CD4-positive, alpha-beta T cell treated with Interleukin-6 at 100 ng/mL for 8 hours (primary cell): ENCODE data around the gene FUCA1.
"Not testable (repeated sequence)": the region's sequence is repeated elsewhere in the genome, so short reads cannot be mapped to it uniquely, and the experiment has no call there.

Experiments used
- DNase-seq: peaks from one replicate; pipeline ENCODE4 v3.0.0-alpha.2; 2020; ENCODE audit warnings: mixed read lengths, low spot score

FUCA1 gene

DNA sequence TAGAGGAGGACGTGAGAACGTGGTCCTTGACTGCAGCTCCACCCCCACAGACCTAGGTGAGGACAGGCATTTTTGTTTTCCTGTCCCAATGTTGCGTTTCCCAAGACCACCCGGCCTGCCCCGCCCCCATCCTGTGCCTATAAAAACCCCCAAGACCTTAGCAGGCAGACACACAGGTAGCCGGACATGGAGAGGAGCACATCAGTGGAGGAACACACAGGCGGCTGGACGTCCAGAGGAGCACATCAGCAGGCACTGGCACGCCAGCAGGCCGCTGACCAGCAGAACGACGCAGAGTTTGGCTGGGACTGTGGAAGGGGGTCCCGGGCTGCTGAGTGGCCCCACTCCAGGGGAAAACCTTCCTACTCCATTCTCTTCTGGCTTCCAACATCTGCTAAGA, 30.2 kb downstream of the FUCA1 start:
- no peak for DNase-seq

DNA sequence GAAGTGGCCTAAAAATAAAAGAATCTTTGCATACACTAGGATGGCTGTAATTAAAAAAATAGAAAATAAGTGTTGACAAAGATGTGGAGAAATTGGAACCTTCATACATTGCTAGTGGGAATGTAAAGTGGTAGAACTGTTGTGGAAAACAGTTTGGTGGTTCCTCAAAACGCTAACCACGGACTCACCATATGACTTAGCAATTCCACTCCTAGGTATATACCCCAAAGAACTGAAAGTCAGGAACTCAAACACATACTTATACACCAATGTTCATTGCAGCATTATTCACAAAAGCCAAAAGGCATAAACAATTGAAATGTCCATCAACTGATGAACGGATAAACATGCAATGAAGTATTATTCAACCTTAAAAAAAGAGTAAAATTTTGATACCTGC, 32.1 kb downstream of the FUCA1 start:
- DNase-seq = no peak

DNA sequence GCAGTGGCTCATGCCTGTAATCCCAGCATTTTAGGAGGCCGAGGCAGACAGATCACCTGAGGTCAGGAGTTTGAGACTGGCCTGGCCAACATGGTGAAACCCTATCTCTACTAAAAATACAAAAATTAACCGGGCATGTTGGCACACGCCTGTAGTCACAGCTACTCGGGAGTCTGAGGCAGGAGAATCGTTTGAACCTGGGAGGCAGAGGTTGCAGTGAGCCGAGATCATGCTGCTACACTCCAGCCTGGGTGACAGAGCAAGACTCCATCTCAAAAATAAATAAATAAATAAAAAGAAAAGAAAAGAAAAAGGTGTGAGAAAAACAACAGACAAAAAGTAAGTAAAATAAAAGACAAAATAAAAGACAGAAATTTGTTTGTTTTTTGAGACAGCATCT, 33.9 kb downstream of the FUCA1 start:
- DNase-seq = not testable (repeated sequence)

DNA sequence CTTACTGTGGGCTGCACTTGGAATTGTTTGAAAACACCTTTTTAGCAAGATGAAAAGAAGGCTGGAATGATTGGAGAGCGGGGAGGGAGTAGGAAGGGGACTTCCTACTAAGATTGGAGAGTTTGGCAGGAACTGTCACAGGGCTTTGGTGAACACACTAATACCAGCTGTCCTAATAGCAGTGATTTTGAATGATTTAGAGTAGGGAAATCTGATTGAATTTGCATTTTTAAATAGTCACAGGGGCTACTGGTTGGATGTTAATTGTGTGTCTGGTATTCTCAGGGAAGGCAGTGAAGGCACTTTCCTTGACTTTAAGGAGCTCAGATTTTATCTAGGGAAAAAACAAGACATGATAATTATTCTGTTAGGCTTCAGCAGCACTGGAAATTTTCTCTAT, 40.4 kb downstream of the FUCA1 start:
- DNase-seq = no peak

DNA sequence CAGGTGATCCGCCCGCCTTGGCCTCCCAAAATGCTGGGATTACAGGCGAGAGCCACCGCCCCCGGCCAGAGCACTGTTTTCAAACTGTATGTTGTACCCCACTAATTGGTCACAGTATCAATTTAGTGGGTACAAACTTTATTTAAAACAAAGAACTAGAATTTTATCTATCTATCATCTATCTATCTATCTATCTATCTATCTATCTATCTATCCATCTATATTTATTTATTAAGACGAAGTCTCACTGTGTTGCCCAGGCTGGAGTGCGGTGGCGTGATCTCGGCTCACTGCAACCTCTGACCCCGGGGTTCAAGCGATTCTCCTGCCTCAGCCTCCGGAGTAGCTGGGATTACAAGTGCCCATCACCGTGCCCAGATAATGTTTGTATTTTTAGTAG, 41.5 kb downstream of the FUCA1 start:
- not testable (repeated sequence) for DNase-seq

DNA sequence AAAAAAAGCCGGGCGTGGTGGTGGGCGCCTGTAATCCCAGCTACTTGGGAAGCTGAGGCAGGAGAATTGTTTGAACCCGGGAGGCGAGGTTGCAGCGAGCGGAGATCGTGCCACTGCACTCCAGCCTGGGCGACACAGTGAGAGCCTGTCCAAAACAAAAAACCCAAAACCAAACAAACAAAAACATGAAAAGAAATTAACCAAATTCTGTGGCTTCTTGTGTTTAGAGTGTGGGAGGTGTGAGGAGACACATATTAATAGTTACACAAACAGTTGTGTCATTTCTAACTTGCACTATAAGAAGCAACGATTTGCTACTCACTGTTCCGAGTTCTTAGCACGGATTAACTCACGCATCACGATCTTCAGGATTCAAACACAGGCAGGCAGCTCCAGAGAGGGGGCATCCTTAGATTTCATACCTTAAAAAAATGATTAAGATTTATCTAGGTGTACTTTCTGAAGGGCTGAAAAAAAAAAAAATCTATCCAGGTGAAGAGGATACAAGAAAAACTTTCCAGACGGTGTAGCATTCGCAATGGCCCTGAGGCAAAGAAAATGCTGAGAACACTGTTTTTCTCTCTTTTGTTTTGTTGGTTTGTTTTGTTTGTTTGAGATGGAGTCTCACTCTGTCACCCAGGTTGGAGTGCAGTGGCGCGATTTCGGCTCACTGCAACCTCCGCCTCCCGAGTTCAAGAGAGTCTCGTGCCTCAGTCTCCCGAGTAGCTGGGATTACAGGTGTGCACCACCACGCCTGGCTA, 42.1 kb downstream of the FUCA1 start:
- no peak for DNase-seq

DNA sequence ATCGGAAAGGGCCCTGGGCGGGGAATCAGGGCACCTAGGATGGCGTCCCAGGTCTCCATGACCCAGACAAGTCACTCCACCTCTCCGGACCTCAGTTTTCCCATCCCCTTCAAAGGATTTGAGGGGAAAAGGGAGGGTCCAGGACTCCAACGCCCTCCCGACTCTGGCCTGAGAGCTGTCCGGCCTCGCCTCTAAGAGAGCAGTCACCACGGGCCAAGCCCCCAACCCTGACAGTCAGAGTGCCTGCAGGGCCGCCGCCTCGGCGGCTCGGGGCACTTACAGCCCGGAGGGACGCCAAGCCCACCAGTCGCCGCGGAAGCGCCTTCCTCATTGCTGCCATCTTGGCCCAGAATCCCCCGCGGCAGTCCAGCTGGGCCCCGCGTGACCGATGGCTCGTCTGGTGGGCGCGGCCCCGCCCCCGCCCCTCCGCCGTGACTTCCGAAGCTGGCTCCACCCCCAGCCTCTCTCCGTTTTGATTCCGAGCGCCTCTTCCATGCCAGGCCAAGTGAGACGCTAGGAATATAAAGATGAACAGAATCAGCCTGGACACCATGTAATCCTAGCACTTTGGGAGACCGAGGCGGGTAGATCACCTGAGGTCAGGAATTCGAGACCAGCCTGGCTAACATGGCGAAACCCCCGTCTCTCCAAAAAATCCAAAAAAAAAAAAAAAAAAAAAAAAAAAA, 42.9 kb downstream of the FUCA1 start, which contains the start of gene HMGCL:
HMGCL (minus strand) TSS at position 354 of the 686 bp plus-strand sequence; CDS start at position 340, 14 bp downstream.
- DNase-seq = peak; percentile 86

DNA sequence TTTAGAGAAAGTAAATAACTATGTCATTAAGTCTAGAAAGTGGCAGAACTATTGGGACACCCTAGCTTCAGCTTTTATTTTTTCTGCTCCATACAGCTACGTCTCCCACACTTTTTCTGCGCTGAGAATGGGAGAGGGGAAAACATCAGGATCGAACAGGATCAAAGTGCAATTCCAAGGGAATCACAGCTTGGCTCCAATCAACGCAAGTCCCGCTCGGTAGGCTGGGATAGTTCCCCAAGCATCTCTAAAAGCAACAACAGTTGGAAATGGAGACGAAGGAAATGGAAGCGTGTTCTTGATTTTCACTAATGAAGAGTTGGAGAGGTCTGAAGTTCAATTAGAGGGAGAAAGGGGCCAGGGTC, 43.4 kb downstream of the FUCA1 start:
- DNase-seq = no peak

DNA sequence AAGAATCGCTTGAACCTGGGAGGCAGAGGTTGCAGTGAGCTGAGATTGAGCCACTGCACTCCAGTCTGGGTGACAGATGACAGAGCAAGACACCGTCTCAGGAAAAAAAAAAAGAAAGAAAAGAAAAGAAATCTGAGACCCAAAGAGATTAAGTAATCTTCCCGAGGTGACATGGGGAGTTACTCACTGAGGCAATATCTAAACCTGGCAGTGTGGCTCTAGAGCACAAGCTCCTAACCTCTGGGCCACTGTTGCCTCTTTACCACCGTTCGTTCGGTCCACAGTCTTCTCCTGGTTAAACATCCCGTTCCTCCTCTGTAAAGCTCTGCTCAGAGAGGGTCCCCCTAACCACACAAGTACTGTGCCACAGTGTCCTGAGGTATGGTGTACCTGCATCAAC, 44.3 kb downstream of the FUCA1 start:
- DNase-seq = no peak

DNA sequence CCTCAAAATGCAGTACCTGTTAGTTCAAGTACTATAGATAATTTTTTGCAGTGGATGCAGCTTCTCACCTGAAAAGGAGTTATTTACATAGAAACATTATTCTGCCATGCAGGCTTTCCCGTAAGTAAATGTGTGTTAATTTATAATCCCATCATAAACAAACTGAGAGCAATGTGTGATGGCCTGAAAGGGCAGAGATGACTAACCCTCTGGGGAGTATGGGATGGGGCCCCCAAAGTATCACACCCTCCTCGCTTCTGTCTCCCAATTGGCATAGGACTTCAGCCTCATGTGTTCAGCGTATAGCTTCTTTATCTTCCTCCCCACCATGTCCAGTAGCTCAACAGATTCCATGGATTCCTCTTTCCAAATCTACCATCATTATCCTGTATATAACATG, 50.5 kb downstream of the FUCA1 start:
- DNase-seq = no peak

DNA sequence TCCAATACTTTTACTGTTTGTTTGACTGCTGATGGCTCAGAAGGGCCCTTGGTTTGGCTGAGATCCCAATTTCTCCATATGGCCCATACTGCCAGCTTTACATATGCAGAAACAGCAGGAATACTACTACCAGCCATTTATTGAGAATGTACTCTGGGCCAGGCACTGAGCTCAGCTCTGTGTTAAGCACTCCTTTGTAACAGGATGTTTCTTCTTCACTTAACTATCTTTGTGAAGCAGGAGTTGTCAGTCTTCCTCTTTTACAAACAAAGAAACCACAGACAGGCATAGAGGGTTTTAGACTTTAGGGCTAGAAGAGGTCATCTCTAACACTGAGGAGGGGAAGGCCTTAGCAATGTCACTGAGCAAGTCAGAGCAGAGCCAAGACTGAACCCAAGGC, 51.2 kb downstream of the FUCA1 start:
- no peak for DNase-seq

DNA sequence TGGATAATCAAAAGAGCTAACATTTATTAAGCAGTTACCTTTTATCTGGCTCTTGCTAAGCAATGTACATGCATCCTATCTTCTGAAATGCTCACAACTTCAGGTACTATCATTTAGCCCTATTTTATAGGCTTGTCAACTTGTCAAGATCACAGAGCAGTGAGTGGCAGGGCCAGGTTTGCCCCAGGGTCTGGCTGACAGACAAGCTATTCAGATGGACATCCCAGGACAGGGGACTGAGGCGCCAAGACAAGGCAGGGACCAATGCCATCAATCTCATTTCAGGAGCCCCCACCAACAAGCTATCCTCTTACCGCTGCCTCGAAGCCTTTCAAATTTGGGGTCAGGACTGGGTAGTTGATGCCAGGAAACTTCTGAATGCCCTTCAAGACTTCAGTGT, 51.7 kb downstream of the FUCA1 start:
- no peak for DNase-seq

DNA sequence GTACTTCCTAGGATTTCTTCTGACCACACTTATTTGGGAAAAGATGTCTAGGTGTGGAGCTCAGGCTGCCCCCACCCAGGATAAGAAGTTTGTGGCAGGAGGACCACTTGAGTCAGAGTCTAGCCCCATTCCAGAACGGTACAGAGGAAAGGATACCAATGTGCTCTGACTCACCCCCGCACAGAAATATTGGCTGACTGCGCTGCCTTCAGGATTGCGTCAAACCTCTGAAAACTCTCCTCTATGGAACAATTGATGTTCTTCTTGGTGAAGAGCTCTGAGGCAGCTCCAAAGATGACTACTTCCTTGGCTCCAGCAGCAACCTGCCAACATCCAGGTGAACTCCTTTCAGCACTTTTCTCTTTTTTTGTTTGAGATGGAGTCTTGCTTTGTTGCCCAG, 54.1 kb downstream of the FUCA1 start:
- DNase-seq = no peak

DNA sequence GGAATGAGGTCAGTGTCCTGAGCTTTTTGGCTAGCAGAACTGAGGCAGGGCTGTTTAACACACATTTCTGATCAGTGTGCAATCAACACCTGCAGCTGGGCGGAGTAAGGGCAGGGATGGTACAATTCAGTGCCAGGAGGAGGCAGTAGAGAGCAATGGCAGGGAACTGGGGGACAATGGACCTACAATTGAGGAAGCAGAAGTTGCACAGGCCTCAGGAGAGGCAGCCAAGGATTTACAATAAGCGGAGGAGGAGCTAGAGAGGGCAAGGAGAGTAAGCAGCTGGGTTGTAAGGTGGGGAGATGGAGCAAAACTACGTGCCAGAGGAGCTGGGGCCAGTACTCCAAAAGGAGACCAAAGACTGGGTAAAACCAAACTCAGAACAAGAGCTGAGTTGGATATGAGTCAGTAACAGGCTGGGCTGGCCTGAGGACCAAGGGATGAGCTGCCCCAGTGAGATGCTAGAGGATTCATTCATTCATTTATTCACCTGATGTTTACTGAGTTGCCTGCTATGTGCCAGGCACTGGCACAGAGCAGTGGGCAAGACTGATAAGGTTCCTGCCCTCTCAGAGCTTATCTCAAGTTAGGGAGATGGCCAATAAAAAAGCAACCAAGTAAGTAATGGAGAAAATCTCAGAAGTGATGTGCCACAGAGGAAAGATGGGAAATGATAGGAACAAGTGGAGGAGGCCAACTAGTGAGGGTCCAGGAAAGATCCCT, 57.1 kb downstream of the FUCA1 start:
- peak; percentile 41 for DNase-seq

DNA sequence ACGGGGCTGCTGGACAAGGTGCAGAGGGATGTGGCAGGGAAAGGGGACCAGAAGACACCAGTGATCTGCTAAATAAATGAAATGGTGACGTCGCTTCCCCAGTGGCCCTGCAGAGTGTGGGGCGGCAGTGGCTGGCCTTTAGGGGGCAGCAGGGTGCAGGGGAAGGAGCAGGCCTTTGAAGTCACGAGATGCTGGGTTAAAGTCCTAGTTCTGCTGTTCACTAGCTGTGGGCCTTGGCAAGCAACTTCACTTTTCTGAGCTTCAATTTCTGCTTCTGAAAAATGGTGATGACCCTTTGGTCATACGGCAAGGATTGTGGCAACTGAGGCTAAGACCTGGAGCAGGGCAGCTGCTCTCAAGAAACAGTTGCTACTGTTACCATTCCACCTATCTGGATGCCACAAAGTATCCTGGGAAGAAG, 58.3 kb downstream of the FUCA1 start:
- peak; percentile 83 for DNase-seq

DNA sequence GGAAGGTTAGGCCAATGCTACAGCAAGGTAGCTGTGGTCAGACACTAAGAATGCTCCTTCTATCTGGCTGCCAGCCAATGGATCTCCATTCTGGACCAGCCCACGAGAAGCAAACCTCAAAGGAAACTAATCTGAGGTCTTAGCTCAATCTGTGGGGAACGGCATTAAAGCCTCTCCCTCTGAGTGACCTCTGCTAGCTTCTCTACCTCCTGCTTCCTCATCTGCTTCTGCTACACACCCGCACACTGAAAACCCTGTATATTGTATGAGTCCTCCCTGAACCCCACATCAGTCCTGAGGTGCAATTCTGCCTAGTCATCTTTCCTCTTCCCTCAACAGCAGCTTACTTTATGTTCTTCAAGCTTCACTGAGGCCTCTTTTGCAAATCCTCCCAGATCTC, 60.6 kb downstream of the FUCA1 start:
- DNase-seq = no peak

DNA sequence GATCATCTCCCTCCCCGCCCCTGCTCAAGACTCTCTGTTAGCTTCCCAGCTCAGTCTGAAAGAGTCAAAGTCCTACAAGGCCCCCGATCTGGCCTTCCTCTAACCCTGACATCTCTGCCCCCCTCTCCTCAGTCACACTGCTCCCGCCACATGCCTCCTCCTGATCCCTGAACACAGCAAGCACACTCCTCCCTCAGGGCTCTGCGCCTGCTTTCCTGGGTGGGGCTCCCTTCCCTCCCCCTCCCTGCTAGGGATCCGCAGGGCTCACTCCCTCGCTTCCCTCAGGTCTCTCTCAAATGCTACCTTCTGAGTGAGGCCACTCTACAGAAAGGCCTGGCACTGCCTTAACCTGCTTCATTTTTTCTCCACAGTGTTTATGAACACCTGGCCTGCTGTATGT, 61.8 kb downstream of the FUCA1 start:
- no peak for DNase-seq

DNA sequence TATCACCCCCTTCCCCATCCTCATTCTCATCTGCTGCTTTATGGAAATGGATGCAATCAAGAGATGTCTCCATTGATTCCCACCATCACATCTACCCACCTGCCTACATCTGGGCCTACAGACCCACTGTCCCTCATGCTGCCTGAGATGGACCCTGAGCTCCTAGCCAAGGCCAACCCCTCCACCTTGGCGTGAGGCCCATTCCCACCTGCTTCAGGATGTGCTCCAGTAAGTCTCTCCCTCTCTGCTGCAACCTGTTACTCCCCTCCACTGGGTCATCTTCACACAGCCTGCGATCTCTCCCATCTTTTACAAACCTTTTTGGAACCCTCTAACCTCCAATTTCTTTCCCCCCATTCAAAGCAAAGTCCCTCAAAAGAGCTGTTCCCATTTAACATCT, 63.1 kb downstream of the FUCA1 start:
- DNase-seq = no peak

DNA sequence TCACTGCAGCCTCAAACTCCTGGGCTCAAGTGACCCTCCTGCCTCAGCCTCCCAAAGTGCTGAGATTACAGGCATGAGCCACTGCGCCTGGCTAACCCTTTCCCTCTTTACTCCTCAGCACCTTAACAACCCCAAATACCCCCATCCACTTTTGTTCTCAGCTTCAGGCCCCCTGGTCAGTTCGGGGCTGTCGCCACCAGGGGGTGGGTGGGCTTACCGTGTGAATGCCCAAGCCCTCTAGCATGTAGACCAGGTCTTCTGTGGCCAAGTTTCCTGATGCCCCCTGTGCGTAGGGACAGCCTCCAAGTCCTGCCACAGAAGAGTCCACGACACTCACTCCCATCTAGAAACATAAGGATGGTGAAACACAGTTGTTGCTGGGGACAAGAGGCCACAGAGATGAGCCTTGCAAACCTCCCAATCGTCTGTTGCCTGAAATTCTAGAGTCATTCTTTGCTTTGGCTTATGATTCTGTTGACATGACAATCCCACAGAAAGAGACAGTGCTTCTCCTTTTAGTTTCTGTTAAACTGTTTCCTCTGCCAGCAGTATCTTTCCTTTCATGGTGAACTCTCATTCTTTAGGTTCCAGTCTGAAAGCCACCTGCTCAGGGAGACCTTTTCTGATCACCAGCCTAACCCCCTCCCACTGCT, 63.8 kb downstream of the FUCA1 start:
- no peak for DNase-seq

DNA sequence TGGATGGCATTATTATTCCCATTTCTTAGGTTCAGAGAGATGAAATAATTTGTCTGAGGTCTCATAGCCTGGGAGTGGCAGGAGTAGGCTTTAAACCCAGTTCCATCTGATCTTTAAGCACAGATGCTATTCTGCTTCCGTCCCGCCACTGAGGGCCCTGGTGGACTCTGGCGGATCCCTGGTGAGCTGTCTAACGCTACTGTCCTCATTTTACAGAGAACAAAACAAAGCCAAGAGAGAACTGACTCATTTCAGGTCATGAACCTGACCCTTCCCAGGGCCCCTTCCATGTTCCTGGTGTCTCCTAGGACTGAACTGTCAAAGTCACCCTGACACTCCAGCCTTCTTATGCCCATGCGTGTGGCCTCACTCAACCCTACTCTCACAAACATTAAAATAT, 64.4 kb downstream of the FUCA1 start:
- DNase-seq = no peak

DNA sequence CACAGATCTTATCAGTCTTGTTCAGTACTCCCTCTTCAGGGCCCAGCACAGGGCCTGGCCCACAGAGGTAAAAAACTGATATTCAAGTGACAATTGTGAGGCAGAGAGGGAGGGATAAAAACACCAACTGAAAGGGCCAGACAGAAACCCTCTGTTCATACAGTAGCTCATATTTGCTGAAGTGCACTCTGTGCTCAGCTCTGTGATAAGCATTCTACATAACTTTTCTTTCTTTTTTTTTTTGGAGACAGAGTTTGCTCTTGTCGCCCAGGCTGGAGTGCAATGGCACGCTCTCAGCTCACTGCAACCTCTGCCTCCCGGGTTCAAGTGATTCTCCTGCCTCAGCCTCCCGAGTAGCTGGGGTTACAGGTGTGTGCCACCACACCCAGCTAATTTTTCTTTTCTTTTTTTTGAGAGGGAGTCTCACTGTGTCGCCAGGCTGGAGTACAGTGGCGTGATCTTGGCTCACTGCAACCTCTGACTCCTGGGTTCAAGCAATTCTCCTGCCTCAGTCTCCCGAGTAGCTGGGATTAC, 65.2 kb downstream of the FUCA1 start:
- not testable (repeated sequence) for DNase-seq

DNA sequence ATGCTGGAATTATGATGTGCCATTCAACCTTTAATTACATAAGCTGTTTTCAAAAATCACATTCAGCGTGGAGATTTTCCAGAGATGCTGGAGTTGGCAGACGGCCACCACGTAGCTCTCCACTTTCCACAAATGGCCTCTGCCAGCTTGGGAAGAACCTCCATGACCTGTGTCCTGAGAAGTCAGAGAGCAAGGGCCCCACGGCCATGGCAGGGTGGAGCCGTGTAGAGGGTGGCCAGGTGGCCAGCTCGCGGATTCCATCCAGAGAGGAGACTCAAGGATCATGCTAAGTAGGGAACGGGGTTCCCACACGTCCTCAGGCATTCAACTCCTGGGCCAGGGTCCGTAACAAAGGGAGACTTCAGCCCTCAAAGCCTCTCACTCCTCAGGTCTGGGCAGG, 66.2 kb downstream of the FUCA1 start:
- DNase-seq = no peak
